Stimulated activated CD8-positive, alpha-beta memory T cell treated with anti-CD3 and anti-CD28 coated beads, Interleukin-15, amount 100 ng/mL, for 1 hour (primary cell): ENCODE data around the gene NPHP4.

Experiments
- DNase-seq: peaks from one replicate; pipeline ENCODE4 v3.0.0-alpha.2; 2020; ENCODE audit warnings: low read depth

The NPHP4 gene

DNA sequence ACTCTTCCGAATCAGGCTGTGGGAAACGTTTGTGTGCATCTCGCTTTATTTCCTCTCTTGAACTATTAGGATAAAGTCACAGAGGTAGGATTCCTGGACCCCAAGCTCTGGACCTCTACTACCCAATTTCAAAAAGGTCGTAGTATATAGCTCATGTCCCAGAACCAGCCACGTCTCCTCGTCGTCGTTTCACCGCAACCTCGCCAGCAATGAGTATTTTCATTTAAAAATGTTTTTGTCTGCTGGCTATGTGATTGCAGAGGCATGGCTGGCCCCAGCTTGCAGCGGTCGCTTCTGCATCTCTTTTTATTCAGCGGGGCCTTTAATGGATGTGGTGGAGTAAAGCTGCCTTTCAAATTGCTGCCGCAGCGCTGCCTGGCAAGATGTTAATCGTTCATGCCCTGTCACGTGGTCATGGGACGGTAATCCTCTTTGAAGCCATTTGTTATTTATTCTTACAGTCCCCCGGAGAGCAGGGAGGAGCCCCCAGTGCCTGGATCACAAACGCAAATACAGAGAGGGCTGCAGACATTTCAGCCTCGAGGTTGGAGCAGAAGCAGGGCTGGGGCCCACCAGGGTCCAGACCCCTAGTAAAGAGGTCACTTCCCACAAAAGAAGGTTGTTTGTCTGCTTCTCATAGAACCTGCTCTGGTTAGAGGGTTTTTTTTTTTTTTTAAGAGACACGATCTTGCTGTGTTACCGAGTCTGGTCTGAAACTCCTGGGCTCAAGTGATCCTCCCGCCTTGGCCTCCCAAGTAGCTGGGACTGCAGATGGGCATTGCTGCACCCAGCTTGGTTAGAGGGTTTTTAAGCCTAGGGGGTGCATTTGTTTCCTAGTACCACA lies 11.6 kb upstream of the NPHP4 start:
- DNase-seq, result no peak

- DNase-seq, result no peak
Observed at GRCh38 chr1:6002714-6003501, 10.7 kb upstream of the NPHP4 start.

- DNase-seq, result no peak
Observed at GRCh38 chr1:6001992-6002576, 9.9 kb upstream of the NPHP4 start.

- DNase-seq, result no peak
Observed at GRCh38 chr1:6000444-6001288, 8.4 kb upstream of the NPHP4 start.

- no peak for DNase-seq
Observed at GRCh38 chr1:5999711-6000443, 7.7 kb upstream of the NPHP4 start.

GRCh38 chr1:5998906-5999301 lies 6.7 kb upstream of the NPHP4 start:
- DNase-seq, result no peak

DNA sequence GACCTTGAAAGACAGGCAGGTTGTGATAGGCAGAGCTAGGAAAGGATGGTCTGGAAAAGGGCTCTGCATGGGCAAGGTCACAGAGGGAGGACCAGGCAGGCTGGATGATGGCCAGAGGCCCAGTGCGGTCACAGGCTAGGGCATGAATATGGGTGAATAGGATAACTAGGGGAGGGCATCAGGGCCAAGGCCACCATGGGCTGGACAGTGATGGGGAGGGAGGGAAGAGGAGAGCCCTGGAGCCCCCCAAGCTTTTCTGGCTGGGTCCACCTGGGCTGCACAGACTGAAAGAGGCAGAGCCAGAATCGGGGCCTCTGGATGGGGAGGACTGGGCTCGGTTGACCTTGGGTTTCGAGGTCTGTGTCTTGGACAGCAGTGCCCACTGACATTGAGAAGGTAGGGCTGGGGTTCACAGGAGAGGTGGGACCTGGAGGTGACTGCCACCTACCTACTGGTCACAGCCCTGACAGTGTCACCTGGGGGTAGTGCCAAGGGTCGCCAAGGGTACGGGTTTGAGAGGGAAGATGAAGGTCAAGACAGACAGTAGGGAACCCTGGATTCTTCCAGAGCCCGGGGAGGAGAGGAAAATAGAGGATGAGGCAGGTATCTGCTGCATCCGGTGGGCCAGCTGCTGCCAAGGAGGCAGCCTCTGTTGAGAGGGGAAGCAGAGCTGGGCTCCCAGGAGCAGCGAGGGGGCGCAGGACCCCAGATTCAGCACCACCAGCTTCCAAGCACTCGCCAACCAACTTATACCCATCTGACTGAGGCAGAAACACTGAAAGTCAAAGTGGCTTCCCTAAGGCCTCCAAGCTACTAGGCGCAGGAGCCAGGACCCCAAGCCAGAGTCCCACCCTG lies 6.1 kb upstream of the NPHP4 start:
- DNase-seq, result no peak

- DNase-seq, result no peak
Observed at GRCh38 chr1:5997316-5997715, 5.1 kb upstream of the NPHP4 start.

GRCh38 chr1:5996641-5997270 lies 4.5 kb upstream of the NPHP4 start:
- no peak for DNase-seq

- no peak for DNase-seq
Observed at GRCh38 chr1:5995871-5996630, 3.8 kb upstream of the NPHP4 start.

GRCh38 chr1:5994713-5995621 lies 2.7 kb upstream of the NPHP4 start:
- peak; percentile 46 for DNase-seq

DNA sequence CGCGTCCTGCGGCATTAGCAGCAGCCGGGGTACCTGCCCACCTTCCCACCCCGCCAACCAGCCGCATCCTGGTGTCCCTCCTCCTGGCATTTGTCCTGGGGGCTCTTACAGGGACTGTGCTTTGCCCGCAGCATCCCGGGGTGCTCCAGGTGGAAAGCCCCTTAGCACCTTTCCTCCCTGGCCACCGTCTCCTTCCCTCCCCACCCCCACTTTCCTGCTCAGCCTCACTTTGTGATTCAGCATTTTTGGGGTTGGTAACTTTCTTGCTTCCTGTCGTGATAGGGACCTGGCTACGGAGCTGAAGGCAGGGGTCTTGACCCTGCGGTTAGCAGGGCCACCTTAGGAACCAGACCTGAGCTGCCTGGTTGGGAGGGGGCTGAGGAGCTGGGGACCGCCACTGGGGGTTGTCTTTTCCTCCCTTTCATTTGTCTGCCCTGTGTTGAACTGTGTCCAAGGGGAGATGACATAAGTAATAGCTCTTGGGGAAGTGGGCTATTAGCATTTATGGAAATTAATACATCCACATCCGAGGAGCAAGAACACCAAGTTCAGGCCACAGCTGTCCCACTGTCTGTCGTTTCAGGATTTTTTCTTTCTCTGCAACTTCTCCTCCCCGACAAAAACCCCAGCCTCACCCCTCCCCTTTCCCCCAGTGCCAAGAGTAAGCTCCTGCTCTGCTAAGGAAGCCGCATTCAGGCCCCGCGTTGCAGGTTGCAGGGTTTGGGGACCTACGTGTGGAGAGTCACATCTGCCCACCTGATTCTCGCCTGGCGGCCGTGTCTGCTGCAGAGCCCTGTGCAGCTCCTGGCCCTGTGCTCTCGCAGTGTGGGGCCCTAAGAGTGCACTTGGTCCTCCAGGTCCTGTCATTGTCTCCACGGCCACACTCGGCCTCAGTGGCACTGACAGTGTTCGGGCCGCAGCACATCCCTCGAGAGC lies 1.6 kb upstream of the NPHP4 start:
- DNase-seq, result no peak

DNA sequence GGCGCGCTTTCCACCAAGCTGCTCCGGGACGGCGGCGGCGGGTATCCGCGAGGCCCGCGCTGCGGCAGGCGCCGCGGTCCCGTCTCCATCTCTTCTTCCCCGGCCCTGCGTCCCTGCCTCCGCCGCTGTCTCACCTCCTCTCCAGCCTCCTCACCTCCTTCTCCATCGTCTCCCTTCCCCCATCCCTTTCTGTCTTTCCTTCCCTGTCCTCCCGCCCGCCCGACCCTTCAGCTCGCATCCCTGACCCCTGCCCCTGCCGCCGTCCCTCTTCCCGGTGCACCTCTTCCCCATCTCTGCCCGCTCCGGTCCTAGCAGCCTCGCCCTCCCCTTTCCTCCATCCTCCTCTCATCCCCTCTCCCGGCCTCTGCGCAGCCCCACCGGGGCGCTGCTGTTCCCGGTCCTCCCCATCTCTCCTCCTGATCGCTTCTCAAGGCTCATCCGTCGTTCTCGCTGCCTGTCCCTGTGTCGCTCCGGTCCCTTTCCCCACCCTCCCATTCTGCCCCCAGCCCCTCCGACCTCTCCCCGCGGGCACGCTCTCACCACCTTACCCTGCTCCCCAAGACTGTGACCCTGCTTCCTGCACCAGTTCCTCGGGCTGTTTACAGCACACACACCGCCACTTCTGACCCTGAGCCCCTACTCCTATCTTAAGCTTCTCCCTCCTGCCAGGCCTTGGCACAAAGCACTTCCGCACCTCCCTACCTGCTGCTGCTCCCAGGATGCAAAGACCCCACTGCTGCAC lies 760 bp upstream of the NPHP4 start:
- DNase-seq, result no peak

DNA sequence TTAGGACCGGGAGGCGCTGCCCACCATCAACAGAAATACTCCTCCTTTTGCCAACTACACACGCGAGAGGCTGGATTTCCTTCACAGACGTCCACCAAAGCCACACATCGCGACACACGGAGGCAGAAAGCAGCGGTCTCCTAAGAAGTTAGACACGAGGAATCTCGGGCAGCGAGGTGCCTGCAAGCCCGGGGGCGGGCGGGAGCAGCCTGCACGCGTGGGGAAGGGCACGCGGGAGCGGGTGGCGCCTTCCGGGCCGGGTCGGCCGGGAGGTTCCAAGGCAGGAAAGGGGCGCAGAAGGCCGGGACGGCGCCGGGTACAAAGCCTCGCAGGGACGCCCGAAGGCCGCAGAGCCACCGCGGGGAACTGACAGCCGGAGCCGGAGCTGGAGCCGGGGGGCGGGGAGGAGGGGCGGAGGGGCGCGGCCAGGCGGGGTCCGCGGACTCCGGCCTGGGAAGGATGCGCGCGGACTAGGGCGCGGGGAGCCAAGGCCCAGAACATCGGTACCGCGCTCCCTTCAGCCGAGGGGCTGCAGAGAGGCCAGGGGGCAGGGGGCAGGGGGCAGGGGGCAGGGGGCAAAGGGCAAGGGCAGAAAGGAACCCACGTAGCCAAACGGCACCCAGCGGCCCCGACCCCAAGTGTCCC lies 722 bp downstream of the NPHP4 start:
- no peak for DNase-seq

GRCh38 chr1:5990913-5991312 lies 1.3 kb downstream of the NPHP4 start:
- no peak for DNase-seq
